HFFc6 (cell line): ENCODE measurements around the gene P4HA1. TPM values are rescaled to one million over a fixed set of nuclear protein-coding genes. Genes with fewer than 3 reads are reported as not detected.

ENCODE experiments used
- DNase-seq: peaks from one replicate; pipeline ENCODE4 v3.0.0-alpha.2; 2018
- H3K27ac Mint-ChIP-seq: 2 replicates; pipeline ENCODE4 v1.8.0; 2020; ENCODE audit warnings: mild to moderate bottlenecking, mixed read lengths
- H3K27me3 Mint-ChIP-seq: 2 replicates; pipeline ENCODE4 v1.8.0; 2021; ENCODE audit warnings: mild to moderate bottlenecking, moderate library complexity, mixed read lengths; ENCODE audit not compliant: insufficient read depth
- H3K36me3 Mint-ChIP-seq: 2 replicates; pipeline ENCODE4 v1.8.0; 2021; ENCODE audit warnings: low read depth, mixed read lengths
- H3K4me1 Mint-ChIP-seq: 2 replicates; pipeline ENCODE4 v1.8.0; 2020; ENCODE audit warnings: low read depth, mixed read lengths
- H3K4me3 Mint-ChIP-seq: 2 replicates; pipeline ENCODE4 v1.8.0; 2020; ENCODE audit warnings: mild to moderate bottlenecking, moderate library complexity, mixed read lengths
- H3K9me3 Mint-ChIP-seq: 2 replicates; pipeline ENCODE4 v1.8.0; 2020; ENCODE audit warnings: mild to moderate bottlenecking, mixed read lengths
- CTCF ChIP-seq: fragments of 200-600 bp; sonication (generic); IDR thresholded peaks from 2 replicates; pipeline ENCODE4 v1.5.0; 2021; ENCODE audit warnings: antibody characterized with exemption, mild to moderate bottlenecking
- total RNA-seq, 6 experiments: library from RNA; stranded (reverse); fragmentation: NEBNext Ultra II Directional; extraction: Animal tissue kit (Norgen Biotek cat#: 25700); gene quantifications; 2 replicates in 1 of 6; 3 replicates in 5 of 6; pipeline ENCODE4 v1.2.3, GENCODE V29; 2021

The P4HA1 gene
- total RNA-seq, 6 experiments from 2014 or later, result 117 to 192 (median 127) TPM

- no peak for TF ChIP-seq CTCF
- Mint-ChIP-seq H3K27ac (no peak overlapping the region), H3K27me3 (no peaks in the 10 kb centered on the region), H3K4me3 (no peak overlapping the region), H3K9me3 (no peaks in the 10 kb centered on the region), H3K36me3 (peaks cover 11% of the 10 kb centered on the region), H3K4me1 (peaks cover 21% of the 10 kb centered on the region)
- no peak for DNase-seq
Measured at GRCh38 chr10:73058057-73058591, 38.5 kb downstream of the P4HA1 start.

DNA sequence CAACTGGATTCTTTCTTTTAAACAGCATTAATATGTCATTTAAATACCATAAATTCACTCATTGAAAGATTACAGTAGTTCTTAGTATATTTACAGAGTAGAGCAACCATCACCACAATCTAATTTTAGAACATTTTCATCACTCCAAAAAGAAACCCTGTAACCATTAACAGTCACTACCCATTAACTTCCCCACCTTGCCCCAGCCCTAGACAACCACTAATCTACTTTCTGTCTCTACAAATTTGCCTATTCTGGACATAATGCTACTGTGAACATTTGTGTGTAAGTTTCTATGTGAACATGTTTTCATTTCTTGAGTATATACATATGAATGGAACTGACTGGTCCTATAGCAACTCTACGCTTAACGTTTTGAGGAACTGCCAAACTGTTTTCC lies 42.4 kb downstream of the P4HA1 start:
- H3K27ac Mint-ChIP-seq, result no peak overlapping the region
- no peaks in the 10 kb centered on the region for H3K4me1 Mint-ChIP-seq
- no peaks in the 10 kb centered on the region for H3K9me3 Mint-ChIP-seq
- DNase-seq, result no peak
- H3K27me3 Mint-ChIP-seq, result peaks cover 3% of the 10 kb centered on the region; the same call in 1 of the 2 replicates
- no peak overlapping the region for H3K4me3 Mint-ChIP-seq
- TF ChIP-seq CTCF, result no peak
- peaks cover 6% of the 10 kb centered on the region; the same call in 1 of the 2 replicates for H3K36me3 Mint-ChIP-seq

GRCh38 chr10:73053275-73053674 lies 43.4 kb downstream of the P4HA1 start:
- H3K27ac Mint-ChIP-seq, result no peak overlapping the region; the same call in 1 of the 2 replicates
- H3K9me3 Mint-ChIP-seq, result no peaks in the 10 kb centered on the region
- no peaks in the 10 kb centered on the region for H3K4me1 Mint-ChIP-seq
- no peak for TF ChIP-seq CTCF
- DNase-seq, result no peak
- H3K36me3 Mint-ChIP-seq, result peaks cover 6% of the 10 kb centered on the region; the same call in 1 of the 2 replicates
- H3K4me3 Mint-ChIP-seq, result no peak overlapping the region
- peaks cover 3% of the 10 kb centered on the region; the same call in 1 of the 2 replicates for H3K27me3 Mint-ChIP-seq

GRCh38 chr10:73044378-73045285 lies 52.0 kb downstream of the P4HA1 start:
- H3K4me3 Mint-ChIP-seq, result peak overlapping the region; percentile 64
- peak overlapping the region; percentile 92 for H3K27ac Mint-ChIP-seq
- peak; percentile 85 for DNase-seq
- H3K36me3 Mint-ChIP-seq, result peaks cover 22% of the 10 kb centered on the region
- no peak for TF ChIP-seq CTCF
- peaks cover 40% of the 10 kb centered on the region for H3K4me1 Mint-ChIP-seq
- H3K9me3 Mint-ChIP-seq, result no peaks in the 10 kb centered on the region
- no peaks in the 10 kb centered on the region; the same call in 1 of the 2 replicates for H3K27me3 Mint-ChIP-seq

DNA sequence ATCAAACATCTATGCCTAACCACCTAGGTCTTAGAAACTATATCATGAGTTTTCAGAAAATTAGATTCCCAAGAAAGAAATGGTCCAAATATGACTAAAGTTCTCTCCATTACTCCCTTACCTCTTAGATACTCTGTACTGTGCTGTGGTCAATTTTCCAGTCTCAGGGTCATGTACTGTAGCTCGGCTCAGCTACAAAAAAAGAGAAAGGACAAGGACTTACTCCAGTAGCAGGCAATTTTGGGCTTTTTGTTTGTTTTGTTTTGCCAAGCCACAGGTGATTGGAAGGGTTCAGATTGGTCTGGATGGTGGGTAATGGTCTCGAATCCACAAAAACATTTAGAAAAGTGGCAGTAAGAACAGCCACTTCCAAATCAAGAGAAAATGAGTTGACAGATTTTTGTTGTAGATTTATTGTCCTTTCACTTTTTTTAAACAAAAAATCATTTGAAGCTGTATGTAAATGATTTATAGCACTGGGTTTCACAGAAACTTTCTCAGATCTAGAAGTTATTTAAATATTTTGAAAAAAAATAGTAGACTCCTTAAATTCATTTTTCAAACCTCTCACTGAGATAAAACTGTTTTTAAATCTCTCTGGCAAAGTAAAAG lies 52.8 kb downstream of the P4HA1 start:
- Mint-ChIP-seq H3K4me3 (peak overlapping the region; percentile 64), H3K9me3 (no peaks in the 10 kb centered on the region), H3K27me3 (no peaks in the 10 kb centered on the region; the same call in 1 of the 2 replicates), H3K36me3 (peaks cover 26% of the 10 kb centered on the region), H3K27ac (peak overlapping the region; percentile 92), H3K4me1 (peaks cover 44% of the 10 kb centered on the region)
- no peak for DNase-seq
- no peak for TF ChIP-seq CTCF
